GM12873 (cell line): ENCODE data around the gene HLA-G.

Experiments
- CTCF ChIP-seq: IDR thresholded peaks from 2 replicates; pipeline ENCODE4 v1.5.1; 2012; ENCODE audit warnings: low read depth, mild to moderate bottlenecking, moderate library complexity, low read length, control low read depth; ENCODE audit not compliant: insufficient read depth; ENCODE audit errors: missing control alignments

HLA-G gene

GRCh38 chr6:29834564-29835436 is 7.2 kb downstream of the HLA-G start:
- peak; percentile 80 for TF ChIP-seq CTCF

- TF ChIP-seq CTCF: no peak
Observed at GRCh38 chr6:29839917-29840316, 12.3 kb downstream of the HLA-G start.

GRCh38 chr6:29841030-29841429 is 13.4 kb downstream of the HLA-G start:
- TF ChIP-seq CTCF: no peak

- no peak for TF ChIP-seq CTCF
Observed at GRCh38 chr6:29845405-29846006, 17.9 kb downstream of the HLA-G start.

GRCh38 chr6:29847871-29848630 is 20.4 kb downstream of the HLA-G start:
- TF ChIP-seq CTCF: peak; percentile 98

GRCh38 chr6:29850011-29850553 is 22.5 kb downstream of the HLA-G start:
- TF ChIP-seq CTCF: no peak

- TF ChIP-seq CTCF: no peak
Observed at GRCh38 chr6:29851190-29851589, 23.6 kb downstream of the HLA-G start.
